MG63 (cell line): ENCODE measurements around the gene DUX4. TPM values are rescaled to one million over a fixed set of nuclear protein-coding genes. Genes with fewer than 3 reads are reported as not detected.
"Not testable (repeated sequence)": the region's sequence is repeated elsewhere in the genome, so short reads cannot be mapped to it uniquely, and the experiment has no call there.

ENCODE experiments used
- DNase-seq: peaks from one replicate; pipeline ENCODE4 v3.0.0-alpha.2; 2020
- H3K27me3 ChIP-seq: fragments of 250-450 bp; sonication (Bioruptor Pico); 2 replicates; pipeline ENCODE4 v1.5.1; 2020; ENCODE audit warnings: mild to moderate bottlenecking, moderate library complexity
- H3K36me3 ChIP-seq: fragments of 250-450 bp; sonication (Bioruptor Pico); 2 replicates; pipeline ENCODE4 v1.5.1; 2020; ENCODE audit warnings: mild to moderate bottlenecking, moderate library complexity
- H3K4me3 ChIP-seq: fragments of 250-450 bp; sonication (Bioruptor Pico); 2 replicates; pipeline ENCODE4 v1.5.1; 2020; ENCODE audit warnings: mild to moderate bottlenecking, moderate library complexity
- H3K9me3 ChIP-seq: fragments of 250-450 bp; sonication (Bioruptor Pico); 2 replicates; pipeline ENCODE4 v1.5.1; 2020; ENCODE audit warnings: mild to moderate bottlenecking, moderate library complexity
- total RNA-seq: library from RNA; depleted of rRNA; stranded (reverse); fragments of >200 nt; shearing (Covaris generic); gene quantifications from 2 replicates; pipeline ENCODE4 v1.2.3, GENCODE V29; 2014; ENCODE audit warnings: low replicate concordance; rRNA removed

The DUX4 gene
- total RNA-seq, result not detected in 2 replicates

DNA sequence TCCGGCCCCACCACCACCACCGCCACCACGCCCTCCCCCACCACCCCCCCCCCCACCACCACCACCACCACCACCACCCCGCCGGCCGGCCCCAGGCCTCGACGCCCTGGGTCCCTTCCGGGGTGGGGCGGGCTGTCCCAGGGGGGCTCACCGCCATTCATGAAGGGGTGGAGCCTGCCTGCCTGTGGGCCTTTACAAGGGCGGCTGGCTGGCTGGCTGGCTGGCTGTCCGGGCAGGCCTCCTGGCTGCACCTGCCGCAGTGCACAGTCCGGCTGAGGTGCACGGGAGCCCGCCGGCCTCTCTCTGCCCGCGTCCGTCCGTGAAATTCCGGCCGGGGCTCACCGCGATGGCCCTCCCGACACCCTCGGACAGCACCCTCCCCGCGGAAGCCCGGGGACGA, at the start of gene DUX4:
Gene DUX4 (plus strand): TSS at position 347 of the 400 bp plus-strand sequence. CDS start 0 bp downstream, at position 347.
- H3K9me3 ChIP-seq, H3K4me3 ChIP-seq, H3K36me3 ChIP-seq, H3K27me3 ChIP-seq, DNase-seq: not testable (repeated sequence)

DNA sequence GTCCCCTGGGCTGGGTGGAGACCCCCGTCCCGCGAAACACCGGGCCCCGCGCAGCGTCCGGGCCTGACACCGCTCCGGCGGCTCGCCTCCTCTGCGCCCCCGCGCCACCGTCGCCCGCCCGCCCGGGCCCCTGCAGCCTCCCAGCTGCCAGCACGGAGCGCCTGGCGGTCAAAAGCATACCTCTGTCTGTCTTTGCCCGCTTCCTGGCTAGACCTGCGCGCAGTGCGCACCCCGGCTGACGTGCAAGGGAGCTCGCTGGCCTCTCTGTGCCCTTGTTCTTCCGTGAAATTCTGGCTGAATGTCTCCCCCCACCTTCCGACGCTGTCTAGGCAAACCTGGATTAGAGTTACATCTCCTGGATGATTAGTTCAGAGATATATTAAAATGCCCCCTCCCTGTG, 1.9 kb downstream of the DUX4 start:
- H3K27me3 ChIP-seq, H3K9me3 ChIP-seq, H3K36me3 ChIP-seq, DNase-seq, H3K4me3 ChIP-seq: not testable (repeated sequence)

DNA sequence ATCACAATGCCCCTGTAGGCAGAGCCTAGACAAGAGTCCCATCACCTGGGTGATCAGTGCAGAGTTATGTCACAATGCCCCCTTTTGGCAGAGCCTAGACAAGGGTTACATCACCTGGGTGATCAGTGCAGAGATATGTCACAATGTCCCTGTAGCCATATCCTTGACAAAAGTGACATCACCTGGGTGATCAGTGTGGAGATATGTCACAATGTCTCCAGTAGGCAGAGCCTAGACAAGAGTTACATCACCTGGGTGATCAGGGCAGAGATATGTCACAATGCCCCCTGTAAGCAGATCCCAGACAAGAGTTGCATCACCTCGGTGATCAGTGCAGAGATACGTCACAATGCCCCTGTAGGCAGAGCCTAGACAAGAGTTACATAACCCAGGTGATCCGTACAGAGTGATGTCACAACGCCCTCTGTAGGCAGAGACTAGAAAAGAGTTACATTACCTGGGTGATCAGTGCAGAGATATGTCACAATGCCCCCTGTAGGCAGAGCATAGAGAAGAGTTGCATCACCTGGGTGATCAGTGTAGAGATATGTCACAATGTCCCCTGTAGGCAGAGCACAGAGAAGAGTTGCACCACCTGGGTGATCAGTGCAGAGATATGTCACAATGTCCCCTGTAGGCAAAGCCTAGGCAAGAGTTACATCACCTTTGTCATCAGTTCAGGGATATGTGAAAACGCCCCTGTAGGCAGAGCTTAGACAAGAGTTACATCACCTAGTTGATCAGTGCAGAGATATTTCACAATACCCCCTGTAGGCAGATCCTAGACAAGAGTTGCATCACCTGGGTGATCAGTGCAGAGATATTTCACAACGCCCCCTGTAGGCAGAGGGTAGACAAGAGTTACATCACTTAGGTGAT, 4.4 kb downstream of the DUX4 start:
- not testable (repeated sequence) for H3K4me3 ChIP-seq, H3K27me3 ChIP-seq, H3K9me3 ChIP-seq, DNase-seq, H3K36me3 ChIP-seq

DNA sequence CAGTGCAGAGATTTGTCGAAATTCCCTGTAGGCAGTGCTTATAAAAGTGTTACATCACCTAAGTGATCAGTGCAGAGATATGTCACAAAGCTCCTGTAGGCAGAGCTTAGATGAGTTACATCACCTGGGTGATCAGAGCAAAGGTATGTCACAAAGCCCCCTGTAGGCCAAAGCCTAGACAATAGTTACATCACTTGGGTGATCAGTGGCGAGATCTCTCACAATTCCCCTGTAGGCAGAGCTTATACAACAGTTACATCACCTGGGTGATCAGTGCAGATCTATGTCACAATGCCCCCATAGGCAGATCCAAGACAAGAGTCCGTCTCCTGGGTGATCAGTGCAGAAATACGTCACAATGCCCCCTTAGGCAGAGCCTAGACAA, 5.0 kb downstream of the DUX4 start:
- H3K27me3 ChIP-seq, H3K4me3 ChIP-seq, DNase-seq, H3K36me3 ChIP-seq, H3K9me3 ChIP-seq: not testable (repeated sequence)

DNA sequence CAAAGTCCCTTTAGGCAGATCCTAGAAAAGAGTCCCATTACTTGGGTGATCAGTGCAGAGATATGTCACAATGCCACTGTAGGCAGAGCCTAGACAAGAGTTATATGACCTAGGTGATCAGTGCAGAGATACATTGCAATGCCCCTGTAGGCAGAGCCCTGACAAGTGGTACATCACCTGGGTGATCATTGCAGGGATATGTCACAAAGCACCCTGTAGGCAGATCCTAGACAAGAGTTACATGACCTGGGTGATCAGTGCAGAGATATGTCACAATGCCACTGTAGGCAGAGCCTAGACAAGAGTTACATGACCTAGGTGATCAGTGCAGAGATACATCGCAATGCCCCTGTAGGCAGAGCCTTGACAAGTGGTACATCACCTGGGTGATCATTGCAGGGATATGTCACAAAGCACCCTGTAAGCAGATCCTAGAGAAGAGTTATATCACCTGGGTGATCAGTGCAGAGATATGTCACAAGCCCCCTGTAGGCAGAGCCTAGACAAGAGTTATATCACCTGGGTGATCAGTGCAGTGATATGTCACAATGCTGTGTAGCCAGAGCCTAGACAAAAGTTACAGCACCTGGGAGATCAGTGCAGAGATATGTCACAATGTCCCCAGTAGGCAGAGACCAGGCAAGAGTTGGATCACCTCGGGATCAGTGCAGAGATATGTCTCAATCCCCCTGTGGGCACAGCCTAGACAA, 5.6 kb downstream of the DUX4 start:
- not testable (repeated sequence) for H3K27me3 ChIP-seq, DNase-seq, H3K4me3 ChIP-seq, H3K9me3 ChIP-seq, H3K36me3 ChIP-seq

DNA sequence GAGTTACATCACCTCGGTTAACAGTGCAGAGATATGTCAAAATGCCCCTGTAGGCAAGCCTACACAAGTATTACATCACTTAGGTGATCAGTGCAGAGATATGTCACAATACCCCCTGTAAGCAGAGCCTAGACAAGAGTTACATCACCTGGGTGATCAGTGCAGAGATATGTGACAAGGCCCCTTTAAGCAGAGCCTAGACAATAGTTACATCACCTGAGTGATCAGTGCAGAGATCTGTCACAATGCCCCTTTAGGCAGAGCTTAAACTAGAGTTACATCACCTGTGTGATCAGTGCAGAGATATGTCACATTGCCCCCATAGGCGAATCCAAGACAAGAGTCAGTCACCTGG, 6.1 kb downstream of the DUX4 start:
- H3K4me3 ChIP-seq, H3K36me3 ChIP-seq, DNase-seq, H3K9me3 ChIP-seq, H3K27me3 ChIP-seq: not testable (repeated sequence)

DNA sequence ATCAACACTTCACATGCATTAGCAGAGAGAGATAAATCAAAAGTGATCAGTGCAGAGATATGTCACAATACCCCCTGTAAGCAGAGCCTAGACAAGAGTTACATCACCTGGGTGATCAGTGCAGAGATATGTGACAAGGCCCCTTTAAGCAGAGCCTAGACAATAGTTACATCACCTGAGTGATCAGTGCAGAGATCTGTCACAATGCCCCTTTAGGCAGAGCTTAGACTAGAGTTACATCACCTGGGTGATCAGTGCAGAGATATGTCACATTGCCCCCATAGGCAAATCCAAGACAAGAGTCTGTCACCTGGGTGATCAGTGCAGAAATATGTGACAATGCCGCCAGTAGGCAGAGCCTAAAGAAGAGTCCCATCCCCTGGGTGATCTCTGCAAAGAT, 7.4 kb downstream of the DUX4 start:
- not testable (repeated sequence) for H3K4me3 ChIP-seq, H3K36me3 ChIP-seq, H3K9me3 ChIP-seq, DNase-seq, H3K27me3 ChIP-seq

DNA sequence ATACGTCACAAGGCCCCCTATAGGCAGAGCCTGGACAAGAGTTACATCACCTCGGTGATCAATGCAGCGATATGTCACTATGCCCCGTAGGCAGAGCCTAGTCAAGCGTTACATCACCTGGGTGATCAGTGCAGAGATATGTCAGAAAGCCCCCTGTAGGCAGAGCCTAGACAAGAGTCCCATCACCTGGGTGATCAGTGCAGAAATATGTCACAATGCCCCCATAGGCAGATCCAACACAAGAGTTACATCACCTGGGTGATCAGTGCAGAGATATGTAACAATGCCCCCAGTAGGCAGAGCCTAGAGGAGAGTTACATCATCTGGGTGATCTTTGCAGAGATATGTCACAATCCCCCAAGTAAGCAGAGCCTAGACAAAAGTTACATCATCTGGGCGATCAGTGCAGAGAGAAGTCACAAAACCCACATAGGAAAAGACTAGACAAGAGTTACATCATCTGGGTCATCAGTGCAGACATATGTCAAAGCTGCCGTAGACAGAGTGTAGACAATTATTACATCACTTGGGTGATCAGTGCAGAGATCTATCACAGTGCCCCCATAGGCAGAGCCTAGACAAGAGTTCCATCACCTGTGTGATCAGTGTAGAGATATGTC, 8.0 kb downstream of the DUX4 start:
- H3K27me3 ChIP-seq, H3K9me3 ChIP-seq, H3K4me3 ChIP-seq, H3K36me3 ChIP-seq: not testable (repeated sequence)
- DNase-seq, result peak; percentile 1

DNA sequence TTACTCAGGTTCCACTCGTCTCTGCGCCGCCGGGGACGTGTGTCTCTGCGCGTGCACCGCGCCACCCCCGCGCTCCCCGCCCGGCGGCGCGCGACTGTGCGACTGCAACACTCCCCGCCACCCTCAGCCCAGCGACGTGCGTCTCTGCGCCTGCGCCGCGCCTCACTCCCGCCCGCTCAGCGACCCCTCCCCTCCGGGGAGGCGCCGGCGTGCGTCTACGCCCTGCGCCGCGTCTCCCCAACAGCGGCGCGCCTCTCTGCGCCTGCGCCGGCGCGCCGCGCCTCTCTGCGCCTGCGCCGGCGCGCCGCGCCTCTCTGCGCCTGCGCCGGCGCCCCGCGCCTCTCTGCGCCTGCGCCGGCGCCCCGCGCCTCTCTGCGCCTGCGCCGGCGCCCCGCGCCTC, 29.9 kb downstream of the DUX4 start:
- not testable (repeated sequence) for H3K36me3 ChIP-seq, H3K27me3 ChIP-seq, H3K9me3 ChIP-seq, DNase-seq, H3K4me3 ChIP-seq

Other genes starting within 250 kb of the DUX4 start
- 25.4 and 30.5 TPM in 2 replicates for gene FRG1, start 232.9 kb upstream of the DUX4 start, total RNA-seq
- not detected in 2 replicates for gene FRG2, start 146.5 kb upstream of the DUX4 start, total RNA-seq
- not detected in 2 replicates for gene DBET, start 109.3 kb upstream of the DUX4 start, total RNA-seq